GM12878 (cell line): ENCODE results near the gene SRCIN1. TPM values are rescaled to one million over a fixed set of nuclear protein-coding genes. Genes with fewer than 3 reads are reported as not detected.

Experiments used
- BCLAF1 ChIP-seq: fragments of 450-650 bp; IDR thresholded peaks from 2 replicates; pipeline ENCODE4 v1.6.1; 2017; ENCODE audit warnings: antibody characterized with exemption, mild to moderate bottlenecking, moderate library complexity
- CEBPB ChIP-seq, 2 experiments: fragments of 150-350 bp in 1 of 2; IDR thresholded peaks; 2 replicates each; pipeline ENCODE4 v1.6.1; 2012 to 2014; ENCODE audit warnings: low read depth in 2 of 2, low read length in 2 of 2, borderline replicate concordance in 1 of 2, inconsistent platforms in 1 of 2
- EGR1 ChIP-seq, 2 experiments: IDR thresholded peaks; 1 replicate in 1 of 2; 2 replicates in 1 of 2; pipeline ENCODE4 v1.6.1; 2011 to 2012; ENCODE audit warnings: low read depth in 2 of 2, low read length in 2 of 2, borderline replicate concordance in 1 of 2, mild to moderate bottlenecking in 1 of 2, moderate library complexity in 1 of 2
- ESRRA ChIP-seq: IDR thresholded peaks from 2 replicates; pipeline ENCODE4 v1.6.1; 2012; ENCODE audit warnings: mild to moderate bottlenecking, low read length, improper control_type of control experiment
- KLF5 ChIP-seq: fragments of 450-650 bp; IDR thresholded peaks from 2 replicates; pipeline ENCODE4 v1.6.1; 2014; ENCODE audit warnings: mild to moderate bottlenecking; ENCODE audit not compliant: partially characterized antibody
- MEF2A ChIP-seq: IDR thresholded peaks from 2 replicates; pipeline ENCODE4 v1.6.1; 2011; ENCODE audit warnings: low read depth, mild to moderate bottlenecking, low read length, moderate library complexity; ENCODE audit not compliant: insufficient read depth
- PAX8 ChIP-seq: fragments of 450-650 bp; IDR thresholded peaks from 2 replicates; pipeline ENCODE4 v1.6.1; 2017; ENCODE audit warnings: mild to moderate bottlenecking, moderate library complexity
- TCF3 ChIP-seq: IDR thresholded peaks from 2 replicates; pipeline ENCODE4 v1.6.1; 2012; ENCODE audit warnings: low read depth, mild to moderate bottlenecking, low read length, borderline replicate concordance; ENCODE audit not compliant: insufficient read depth
- polyA plus RNA-seq, 11 experiments: library from polyadenylated mRNA; depleted of rRNA in 4 of 11; unstranded in 6 of 11; stranded (reverse) in 5 of 11; fragments of >200 nt; fragmentation: Nextera tagmentation in 4 of 11; fragmentation: Illumina TruSeq in 1 of 11; extraction: Ambion mirVana in 4 of 11; extraction: Trizol in 1 of 11; gene quantifications; 1 replicate in 1 of 11; 2 replicates in 10 of 11; pipeline versions ENCODE4 v1.2.1 to v1.2.3, GENCODE V29; 2011 to 2016; ENCODE audit warnings: inconsistent platforms in 2 of 11, missing spikeins in 2 of 11, low read depth in 1 of 11
- total RNA-seq, 4 experiments: library from RNA; depleted of rRNA in 3 of 4; stranded (reverse); fragments of >200 nt in 3 of 4; fragmentation: Illumina TruSeq in 1 of 4; extraction: Trizol in 1 of 4; gene quantifications; 2 replicates each; pipeline versions ENCODE4 v1.2.1 to v1.2.3, GENCODE V29; 2013 to 2021
- TF ChIP-seq, protein P1 (sequence below): IDR thresholded peaks from 2 replicates; pipeline ENCODE4 v1.6.1; 2012; ENCODE audit warnings: improper control_type of control experiment, low read depth, low read length; ENCODE audit not compliant: insufficient replicate concordance

SRCIN1 gene
- total and polyA plus RNA-seq, 10 of the 15 experiments (the other 5 are each of a cell fraction or from before 2014, with no cell fraction given): under 0.01 to 0.74 (median 0.20) TPM; not detected in 3

DNA sequence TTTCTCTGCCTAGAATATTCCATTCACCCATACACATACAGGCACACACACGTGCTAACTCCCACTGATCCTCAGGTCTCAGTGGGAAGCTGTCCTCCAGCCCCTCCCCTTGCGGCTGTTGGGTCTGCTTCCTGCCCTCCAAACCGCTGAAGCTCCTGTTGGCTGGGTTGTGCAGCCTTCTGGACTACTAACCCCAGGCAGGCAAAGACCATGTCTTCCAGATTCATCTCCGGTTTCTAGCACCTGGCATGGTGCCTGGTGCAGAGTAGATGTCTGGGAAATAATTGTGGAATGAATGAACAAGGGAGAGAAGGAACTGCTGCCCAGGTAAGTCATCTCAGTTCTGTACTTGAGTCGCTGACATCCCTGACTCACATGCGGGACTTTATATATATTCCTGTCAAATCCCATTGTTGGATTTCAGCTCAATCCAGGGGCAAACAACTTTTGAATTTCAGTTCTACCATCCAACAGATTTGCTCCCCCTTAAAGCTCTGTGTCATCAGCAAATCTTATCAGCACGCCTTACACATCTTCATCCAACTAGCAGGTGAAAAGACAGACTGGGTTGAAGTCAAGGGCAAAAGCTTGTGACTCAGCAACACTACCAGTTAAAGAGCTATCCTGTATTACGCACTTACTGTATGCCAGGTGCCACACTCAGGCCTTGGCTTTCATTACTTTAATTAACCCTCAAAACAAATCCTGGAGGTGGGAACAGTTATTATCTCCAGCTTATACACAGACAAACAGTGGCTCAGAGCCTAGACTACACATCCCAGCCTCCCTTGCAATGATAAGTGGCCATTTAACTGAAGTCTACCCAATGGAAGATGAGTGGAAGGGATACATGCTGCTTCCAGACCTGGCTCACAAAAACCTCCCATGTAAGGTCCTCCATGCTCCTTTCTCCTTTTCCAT lies 51.1 kb downstream of the SRCIN1 start (continued):
- TF ChIP-seq, protein P1, sequence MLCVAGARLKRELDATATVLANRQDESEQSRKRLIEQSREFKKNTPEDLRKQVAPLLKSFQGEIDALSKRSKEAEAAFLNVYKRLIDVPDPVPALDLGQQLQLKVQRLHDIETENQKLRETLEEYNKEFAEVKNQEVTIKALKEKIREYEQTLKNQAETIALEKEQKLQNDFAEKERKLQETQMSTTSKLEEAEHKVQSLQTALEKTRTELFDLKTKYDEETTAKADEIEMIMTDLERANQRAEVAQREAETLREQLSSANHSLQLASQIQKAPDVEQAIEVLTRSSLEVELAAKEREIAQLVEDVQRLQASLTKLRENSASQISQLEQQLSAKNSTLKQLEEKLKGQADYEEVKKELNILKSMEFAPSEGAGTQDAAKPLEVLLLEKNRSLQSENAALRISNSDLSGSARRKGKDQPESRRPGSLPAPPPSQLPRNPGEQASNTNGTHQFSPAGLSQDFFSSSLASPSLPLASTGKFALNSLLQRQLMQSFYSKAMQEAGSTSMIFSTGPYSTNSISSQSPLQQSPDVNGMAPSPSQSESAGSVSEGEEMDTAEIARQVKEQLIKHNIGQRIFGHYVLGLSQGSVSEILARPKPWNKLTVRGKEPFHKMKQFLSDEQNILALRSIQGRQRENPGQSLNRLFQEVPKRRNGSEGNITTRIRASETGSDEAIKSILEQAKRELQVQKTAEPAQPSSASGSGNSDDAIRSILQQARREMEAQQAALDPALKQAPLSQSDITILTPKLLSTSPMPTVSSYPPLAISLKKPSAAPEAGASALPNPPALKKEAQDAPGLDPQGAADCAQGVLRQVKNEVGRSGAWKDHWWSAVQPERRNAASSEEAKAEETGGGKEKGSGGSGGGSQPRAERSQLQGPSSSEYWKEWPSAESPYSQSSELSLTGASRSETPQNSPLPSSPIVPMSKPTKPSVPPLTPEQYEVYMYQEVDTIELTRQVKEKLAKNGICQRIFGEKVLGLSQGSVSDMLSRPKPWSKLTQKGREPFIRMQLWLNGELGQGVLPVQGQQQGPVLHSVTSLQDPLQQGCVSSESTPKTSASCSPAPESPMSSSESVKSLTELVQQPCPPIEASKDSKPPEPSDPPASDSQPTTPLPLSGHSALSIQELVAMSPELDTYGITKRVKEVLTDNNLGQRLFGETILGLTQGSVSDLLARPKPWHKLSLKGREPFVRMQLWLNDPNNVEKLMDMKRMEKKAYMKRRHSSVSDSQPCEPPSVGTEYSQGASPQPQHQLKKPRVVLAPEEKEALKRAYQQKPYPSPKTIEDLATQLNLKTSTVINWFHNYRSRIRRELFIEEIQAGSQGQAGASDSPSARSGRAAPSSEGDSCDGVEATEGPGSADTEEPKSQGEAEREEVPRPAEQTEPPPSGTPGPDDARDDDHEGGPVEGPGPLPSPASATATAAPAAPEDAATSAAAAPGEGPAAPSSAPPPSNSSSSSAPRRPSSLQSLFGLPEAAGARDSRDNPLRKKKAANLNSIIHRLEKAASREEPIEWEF: no peak
- TF ChIP-seq EGR1 (IDR thresholded peaks at IDR 0.05; ENCODE audit: borderline replicate concordance in 1 of 2, low read depth in 2 of 2, low read length in 2 of 2) (no peak), ESRRA (no peak), TCF3 (no peak), KLF5 (no peak), BCLAF1 (no peak), CEBPB (IDR thresholded peaks at IDR 0.05; ENCODE audit: borderline replicate concordance in 1 of 2, low read depth in 2 of 2, low read length in 2 of 2) (no peak), MEF2A (no peak), PAX8 (no peak)
